AG04450 (cell line): ENCODE measurements around the gene DICER1. TPM values are rescaled to one million over a fixed set of nuclear protein-coding genes. Genes with fewer than 3 reads are reported as not detected.

Experiments used
- CTCF ChIA-PET: fragments of 300-600, 350-600 bp; formaldehyde crosslinking; extraction: SDS; loops from one replicate; lab custom pipeline; 2022; ENCODE audit warnings: antibody characterized with exemption, inconsistent platforms; lab: Charles Lee
- POLR2A ChIA-PET: fragments of 350-600 bp; formaldehyde crosslinking; extraction: SDS; loops from one replicate; lab custom pipeline; 2021; ENCODE audit warnings: antibody characterized with exemption, inconsistent platforms; lab: Yijun Ruan, JAX
- DNase-seq: peaks from one replicate; pipeline ENCODE4 v3.0.0-alpha.2; 2011; ENCODE audit warnings: low read depth, low spot score
- H3K27ac ChIP-seq: one replicate; pipeline ENCODE4 v1.5.1; 2012; ENCODE audit warnings: low read depth, low read length, control low read depth
- H3K27me3 ChIP-seq: one replicate; pipeline ENCODE4 v1.6.0; 2012; ENCODE audit warnings: low read length; ENCODE audit not compliant: control insufficient read depth, insufficient read depth
- H3K4me3 ChIP-seq: 2 replicates; pipeline ENCODE4 v1.5.1; 2011; ENCODE audit warnings: mild to moderate bottlenecking, low read depth, low read length, control low read depth
- H3K9me3 ChIP-seq: 2 replicates; pipeline ENCODE4 v1.5.1; 2012; ENCODE audit warnings: low read length; ENCODE audit not compliant: control insufficient read depth, insufficient read depth
- CTCF ChIP-seq: IDR thresholded peaks from 2 replicates; pipeline ENCODE4 v1.5.1; 2011; ENCODE audit warnings: low read depth, low read length, control low read depth, inconsistent platforms
- polyA plus RNA-seq: library from polyadenylated mRNA; depleted of rRNA; stranded (reverse); fragments of >200 nt; gene quantifications from 2 replicates; pipeline ENCODE4 v1.2.3, GENCODE V29; 2011

The DICER1 gene
- polyA plus RNA-seq, 1 experiment, result 25.1 TPM

GRCh38 chr14:95125915-95126314 is 31.4 kb downstream of the DICER1 start:
- POLR2A ChIA-PET, result no interaction called here
- H3K9me3 ChIP-seq, result no peaks in the 10 kb centered on the region
- H3K4me3 ChIP-seq, result no peak overlapping the region
- no peak overlapping the region for H3K27ac ChIP-seq
- DNase-seq, result no peak
- no peaks in the 10 kb centered on the region for H3K27me3 ChIP-seq
- TF ChIP-seq CTCF, result no peak
- CTCF ChIA-PET, result no interaction called here

DNA sequence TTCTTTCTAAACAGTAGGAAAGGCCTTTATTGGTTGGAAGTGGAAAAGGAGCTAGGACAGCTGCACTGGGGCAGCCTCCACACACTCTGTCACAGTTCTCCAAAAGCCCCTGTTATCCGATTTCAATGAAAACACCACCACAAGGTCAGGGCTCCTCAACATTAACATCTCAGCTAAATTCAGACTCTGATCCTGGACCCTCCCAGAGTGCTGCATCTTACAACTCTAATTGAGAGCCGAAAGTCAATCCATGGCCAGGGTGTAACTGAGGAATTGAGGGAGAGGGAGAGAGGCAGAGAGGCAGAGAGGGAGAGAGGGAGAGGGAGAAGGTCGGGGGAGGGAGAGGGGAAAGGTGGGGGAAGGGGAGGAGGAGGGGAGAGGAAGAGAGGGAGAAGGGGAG is 32.1 kb downstream of the DICER1 start:
- no peak overlapping the region for H3K4me3 ChIP-seq
- no peak overlapping the region for H3K27ac ChIP-seq
- no peak for TF ChIP-seq CTCF
- ChIA-PET POLR2A (no interaction called here), CTCF (no interaction called here)
- no peaks in the 10 kb centered on the region for H3K9me3 ChIP-seq
- DNase-seq, result no peak
- no peaks in the 10 kb centered on the region for H3K27me3 ChIP-seq

- ChIA-PET CTCF (no interaction called here), POLR2A (no interaction called here)
- H3K4me3 ChIP-seq, result no peak overlapping the region
- no peak overlapping the region for H3K27ac ChIP-seq
- H3K9me3 ChIP-seq, result no peaks in the 10 kb centered on the region
- no peak for DNase-seq
- TF ChIP-seq CTCF, result no peak
- no peaks in the 10 kb centered on the region for H3K27me3 ChIP-seq
These were observed 33.3 kb downstream of the DICER1 start for GRCh38 chr14:95123891-95124579.

GRCh38 chr14:95122621-95122945 is 34.7 kb downstream of the DICER1 start:
- H3K9me3 ChIP-seq, result no peaks in the 10 kb centered on the region
- no peak for TF ChIP-seq CTCF
- POLR2A ChIA-PET, result no interaction called here
- CTCF ChIA-PET, result interaction anchor here (1.2 kb wide), 1 partner anchor 23 kb away, joined by 3 read pairs; no protein-coding TSS in a partner anchor
- H3K4me3 ChIP-seq, result no peak overlapping the region
- H3K27me3 ChIP-seq, result no peaks in the 10 kb centered on the region
- no peak for DNase-seq
- H3K27ac ChIP-seq, result no peak overlapping the region

GRCh38 chr14:95121911-95122620 is 35.3 kb downstream of the DICER1 start:
- no peaks in the 10 kb centered on the region for H3K27me3 ChIP-seq
- no peak overlapping the region for H3K27ac ChIP-seq
- no peak for TF ChIP-seq CTCF
- ChIA-PET CTCF (interaction anchor here (1.2 kb wide), 1 partner anchor 23 kb away, joined by 3 read pairs; no protein-coding TSS in a partner anchor), POLR2A (no interaction called here)
- no peak overlapping the region for H3K4me3 ChIP-seq
- DNase-seq, result no peak
- H3K9me3 ChIP-seq, result no peaks in the 10 kb centered on the region
